Uterus (tissue), 4 donors: ENCODE results near the gene ORM2. TPM values are rescaled to one million over a fixed set of nuclear protein-coding genes. Genes with fewer than 3 reads are reported as not detected.
A peak's percentile ranks its signal among the peaks of the same experiment; 100 is the strongest.

ENCODE experiments used
- DNase-seq, 2 donors: peaks; one replicate each; pipeline ENCODE4 v3.0.0-alpha.2; 2019 to 2020
- H3K27ac ChIP-seq, 2 donors: fragments of 200-600 bp; sonication (generic); 1 replicate in 1 of 2; 2 replicates in 1 of 2; pipeline ENCODE4 v1.5.1; 2016 to 2018
- H3K27me3 ChIP-seq, 2 donors: fragments of 200-600 bp; sonication (generic); one replicate each; pipeline ENCODE4 v1.5.1; 2018 to 2019; ENCODE audit warnings: control low read depth in 1 of 2
- H3K36me3 ChIP-seq, 2 donors: fragments of 200-600 bp; sonication (generic); one replicate each; pipeline ENCODE4 v1.5.1; 2019; ENCODE audit warnings: control low read depth in 1 of 2
- H3K4me1 ChIP-seq, 2 donors: fragments of 200-600 bp; sonication (generic); one replicate each; pipeline ENCODE4 v1.5.1; 2018 to 2019; ENCODE audit warnings: control low read depth in 1 of 2
- H3K4me3 ChIP-seq, 2 donors: fragments of 200-600 bp; sonication (generic); 1 replicate in 1 of 2; 2 replicates in 1 of 2; pipeline ENCODE4 v1.5.1; 2018 to 2019; ENCODE audit warnings: mild to moderate bottlenecking in 1 of 2
- H3K9me3 ChIP-seq, 2 donors: fragments of 200-600 bp; sonication (generic); one replicate each; pipeline ENCODE4 v1.5.1; 2019; ENCODE audit warnings: control low read depth in 1 of 2
- POLR2A ChIP-seq, 2 donors: fragments of 450-650 bp; IDR thresholded peaks; one replicate each; pipeline ENCODE4 v1.6.1; 2016; ENCODE audit warnings: antibody characterized with exemption in 2 of 2, mild to moderate bottlenecking in 1 of 2, moderate library complexity in 1 of 2
- intact Hi-C: fragments of 100-400 bp; cut with DNase I; formaldehyde crosslinking; loops from one replicate; pipeline ENCODE4 v1.15.1; 2023; ENCODE audit warnings: low total_unique reads
- total RNA-seq, 4 donors: library from RNA; depleted of rRNA in 3 of 4; stranded (reverse); fragments of >200 nt in 3 of 4; gene quantifications; one replicate each; pipeline versions ENCODE4 v1.1.0 to v1.2.4, GENCODE V29; 2014 to 2023
- TF ChIP-seq, protein P1 (sequence below), 4 experiments: fragments of 200-600 bp in 2 of 4; fragments of 450-650 bp in 2 of 4; sonication (generic) in 2 of 4; IDR thresholded peaks; one replicate each; pipeline ENCODE4 v1.5.1; 2016 to 2019; ENCODE audit warnings: antibody characterized with exemption in 4 of 4, mild to moderate bottlenecking in 2 of 4, moderate library complexity in 1 of 4
- donor health status: DM: yes; HTN: yes; CAD: no.

ORM2 gene
- total RNA-seq, 4 donors from 2014 or later: 1.2 TPM; not detected in 3

- intact Hi-C loops: no loop called here
- TF ChIP-seq POLR2A (IDR thresholded peaks at IDR 0.05): no peak
- TF ChIP-seq, protein P1, sequence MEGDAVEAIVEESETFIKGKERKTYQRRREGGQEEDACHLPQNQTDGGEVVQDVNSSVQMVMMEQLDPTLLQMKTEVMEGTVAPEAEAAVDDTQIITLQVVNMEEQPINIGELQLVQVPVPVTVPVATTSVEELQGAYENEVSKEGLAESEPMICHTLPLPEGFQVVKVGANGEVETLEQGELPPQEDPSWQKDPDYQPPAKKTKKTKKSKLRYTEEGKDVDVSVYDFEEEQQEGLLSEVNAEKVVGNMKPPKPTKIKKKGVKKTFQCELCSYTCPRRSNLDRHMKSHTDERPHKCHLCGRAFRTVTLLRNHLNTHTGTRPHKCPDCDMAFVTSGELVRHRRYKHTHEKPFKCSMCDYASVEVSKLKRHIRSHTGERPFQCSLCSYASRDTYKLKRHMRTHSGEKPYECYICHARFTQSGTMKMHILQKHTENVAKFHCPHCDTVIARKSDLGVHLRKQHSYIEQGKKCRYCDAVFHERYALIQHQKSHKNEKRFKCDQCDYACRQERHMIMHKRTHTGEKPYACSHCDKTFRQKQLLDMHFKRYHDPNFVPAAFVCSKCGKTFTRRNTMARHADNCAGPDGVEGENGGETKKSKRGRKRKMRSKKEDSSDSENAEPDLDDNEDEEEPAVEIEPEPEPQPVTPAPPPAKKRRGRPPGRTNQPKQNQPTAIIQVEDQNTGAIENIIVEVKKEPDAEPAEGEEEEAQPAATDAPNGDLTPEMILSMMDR (IDR thresholded peaks at IDR 0.05): no peak
- no peaks in the 10 kb centered on the region for H3K9me3 ChIP-seq
- no peaks in the 10 kb centered on the region for H3K27me3 ChIP-seq
- H3K4me1 ChIP-seq: peaks cover 5 to 27% of the 10 kb centered on the region in 2 donors
- H3K36me3 ChIP-seq: no peaks in the 10 kb centered on the region
- peak overlapping the region; percentile 50 to 52 for H3K27ac ChIP-seq
- H3K4me3 ChIP-seq: no peak overlapping the region
- DNase-seq: no peak
Measured at GRCh38 chr9:114376586-114377445, 47.1 kb downstream of the ORM2 start.

DNA sequence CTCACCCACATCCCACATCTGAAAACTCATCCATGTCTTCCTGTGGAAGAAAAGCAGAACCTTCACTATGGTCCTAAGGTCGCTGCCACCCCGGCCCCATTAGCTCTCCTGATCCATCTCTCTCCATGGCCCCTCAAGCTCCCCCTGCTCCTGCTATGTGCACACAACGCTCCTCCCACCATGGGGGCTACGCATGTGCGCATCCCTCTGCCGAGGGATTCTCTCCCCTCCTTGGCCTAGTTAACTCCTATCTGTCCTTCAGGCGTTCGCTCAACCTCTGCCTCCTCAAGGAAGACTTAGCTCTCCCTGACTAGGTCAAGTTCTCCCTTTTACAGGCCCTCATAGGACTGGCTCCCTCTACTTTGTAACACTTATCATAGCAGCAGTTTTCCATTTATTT, 48.3 kb downstream of the ORM2 start:
- no peak for DNase-seq
- H3K36me3 ChIP-seq: no peaks in the 10 kb centered on the region
- H3K4me3 ChIP-seq: no peak overlapping the region
- TF ChIP-seq POLR2A (IDR thresholded peaks at IDR 0.05): no peak
- TF ChIP-seq, protein P1 (IDR thresholded peaks at IDR 0.05): no peak
- no peaks in the 10 kb centered on the region for H3K9me3 ChIP-seq
- H3K4me1 ChIP-seq: peaks cover 4 to 28% of the 10 kb centered on the region in 2 donors
- intact Hi-C loops: no loop called here
- H3K27ac ChIP-seq: peak overlapping the region; percentile 1 to 52
- H3K27me3 ChIP-seq: no peaks in the 10 kb centered on the region

DNA sequence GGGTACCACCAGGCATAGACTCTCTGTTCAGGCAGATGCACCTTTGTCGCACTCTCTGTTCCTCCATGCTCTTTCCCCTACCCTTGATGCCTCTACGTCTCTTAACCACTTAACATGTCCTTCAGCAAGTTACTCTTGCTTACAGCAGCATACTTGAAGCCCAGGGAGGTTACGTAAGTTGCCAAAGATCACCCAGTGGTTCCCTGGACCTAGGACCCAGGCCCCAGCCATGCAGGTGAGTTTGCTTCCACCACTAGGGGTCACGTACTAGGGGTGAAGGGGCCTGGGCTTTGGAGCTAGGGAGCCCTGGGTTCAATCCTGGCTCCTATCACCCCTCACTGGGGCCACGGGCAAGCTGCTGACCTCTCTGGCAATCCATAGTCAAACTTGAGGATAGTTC, 49.2 kb downstream of the ORM2 start:
- H3K9me3 ChIP-seq: no peaks in the 10 kb centered on the region
- intact Hi-C loops: no loop called here
- DNase-seq: no peak
- H3K36me3 ChIP-seq: no peaks in the 10 kb centered on the region
- peaks cover 0 to 26% of the 10 kb centered on the region in 2 donors for H3K4me1 ChIP-seq
- H3K27ac ChIP-seq: peak overlapping the region; percentile 14 to 43
- no peaks in the 10 kb centered on the region for H3K27me3 ChIP-seq
- no peak for TF ChIP-seq POLR2A (IDR thresholded peaks at IDR 0.05)
- TF ChIP-seq, protein P1 (IDR thresholded peaks at IDR 0.05): no peak
- H3K4me3 ChIP-seq: no peak overlapping the region

Other genes starting within 250 kb of the ORM2 start
- 1 to 10 TPM; 1.5 to 5.4 (median 2.7) TPM for gene KIF12, start 230.6 kb upstream of the ORM2 start, total RNA-seq
- 10 to 100 TPM in 3 of 4 donors, 1 to 10 TPM in 1; 7.9 to 52.9 (median 43.3) TPM for gene COL27A1, start 174.3 kb upstream of the ORM2 start, total RNA-seq
- gene ORM1, start 6.8 kb upstream of the ORM2 start, total RNA-seq: 1 to 10 TPM in 2 of 4 donors, not detected in 2; 1.9 to 2.4 TPM
- gene AKNA, start 58.1 kb downstream of the ORM2 start, total RNA-seq: 100 to 1,000 TPM in 1 of 4 donors, 10 to 100 TPM in 3; 24.1 to 123 (median 34.3) TPM
- 10 to 100 TPM in 2 of 4 donors, 1 to 10 TPM in 2; 4.0 to 32.3 (median 20.2) TPM for gene WHRN, start 175.6 kb downstream of the ORM2 start, total RNA-seq